NCI-H1105 treated with DMSO at 0.1 percent for 48 hours (cell line): ENCODE results near the gene C16orf95.
"Not testable (repeated sequence)": the region's sequence is repeated elsewhere in the genome, so short reads cannot be mapped to it uniquely, and the experiment has no call there.

Experiments
- DNase-seq: peaks from one replicate; lab custom pipeline; 2025; lab: John Stamatoyannopoulos, UW

The C16orf95 gene

GRCh38 chr16:87316923-87317749 is at the start of gene C16orf95:
C16orf95 (minus strand) TSS chr16:87317392; CDS start chr16:87317242, 150 bp downstream.
- DNase-seq = peak; percentile 81

- DNase-seq = no peak
Measured at GRCh38 chr16:87366930-87367329, 49.7 kb upstream of the C16orf95 start.

GRCh38 chr16:87366288-87366687 is 49.1 kb upstream of the C16orf95 start:
- no peak for DNase-seq

GRCh38 chr16:87365021-87365713 is 48.0 kb upstream of the C16orf95 start:
- no peak for DNase-seq

- no peak for DNase-seq
Measured at GRCh38 chr16:87363771-87364455, 46.7 kb upstream of the C16orf95 start.

- DNase-seq = not testable (repeated sequence)
Measured at GRCh38 chr16:87362828-87363559, 45.8 kb upstream of the C16orf95 start.

- no peak for DNase-seq
Measured at GRCh38 chr16:87361916-87362619, 44.9 kb upstream of the C16orf95 start.

- no peak for DNase-seq
Measured at GRCh38 chr16:87360862-87361610, 43.8 kb upstream of the C16orf95 start.

GRCh38 chr16:87359121-87359520 is 41.9 kb upstream of the C16orf95 start:
- DNase-seq = no peak

- no peak for DNase-seq
Measured at GRCh38 chr16:87358696-87359095, 41.5 kb upstream of the C16orf95 start.

- no peak for DNase-seq
Measured at GRCh38 chr16:87358250-87358649, 41.1 kb upstream of the C16orf95 start.

- DNase-seq = no peak
Measured at GRCh38 chr16:87356491-87356853, 39.3 kb upstream of the C16orf95 start.

GRCh38 chr16:87353613-87354012 is 36.4 kb upstream of the C16orf95 start:
- no peak for DNase-seq

- no peak for DNase-seq
Measured at GRCh38 chr16:87352818-87353217, 35.6 kb upstream of the C16orf95 start.

- DNase-seq = no peak
Measured at GRCh38 chr16:87351320-87351698, 34.1 kb upstream of the C16orf95 start.

- DNase-seq = no peak
Measured at GRCh38 chr16:87350681-87351319, 33.6 kb upstream of the C16orf95 start.

GRCh38 chr16:87350031-87350430 is 32.8 kb upstream of the C16orf95 start:
- DNase-seq = no peak

GRCh38 chr16:87348616-87349157 is 31.5 kb upstream of the C16orf95 start:
- DNase-seq = no peak

GRCh38 chr16:87347932-87348615 is 30.9 kb upstream of the C16orf95 start:
- DNase-seq = no peak
